DMS79 treated with DMSO at 0.1 percent for 48 hours (cell line): Measurements from ENCODE around the gene KMT5B.
A peak's percentile ranks its signal among the peaks of the same experiment; 100 is the strongest.

Experiments
- DNase-seq: peaks from one replicate; lab custom pipeline; 2025; lab: John Stamatoyannopoulos, UW

The KMT5B gene

DNA sequence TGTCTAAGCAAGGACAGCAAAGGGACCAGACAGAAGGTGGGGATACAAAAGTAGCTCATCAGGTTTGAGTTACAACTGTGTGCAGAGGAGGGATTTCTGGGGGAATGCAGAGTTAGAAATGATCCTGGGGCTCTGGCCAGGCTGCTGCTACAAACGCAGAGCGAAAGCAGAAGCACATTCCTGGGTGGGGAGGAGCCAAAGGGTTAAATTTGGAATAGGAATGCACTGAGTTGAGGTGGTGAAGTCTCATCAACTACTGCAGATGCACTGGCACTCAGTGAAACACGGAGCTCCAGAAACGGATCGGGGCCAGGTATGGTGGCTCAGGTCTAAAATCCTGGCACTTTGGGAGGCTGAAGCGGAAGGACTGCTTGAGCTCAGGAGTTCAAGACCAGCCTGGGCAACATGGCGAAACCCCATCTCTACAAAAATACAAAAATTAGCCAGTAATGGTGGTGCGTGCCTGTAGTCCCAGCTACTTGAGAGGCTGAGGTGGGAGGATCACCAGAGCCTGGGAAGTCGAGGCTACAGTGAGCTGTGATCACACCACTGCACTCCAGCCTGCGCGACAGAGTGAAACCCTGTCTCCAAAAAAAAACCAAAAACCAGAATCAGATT lies 95.1 kb downstream of the KMT5B start:
- DNase-seq, result no peak

DNA sequence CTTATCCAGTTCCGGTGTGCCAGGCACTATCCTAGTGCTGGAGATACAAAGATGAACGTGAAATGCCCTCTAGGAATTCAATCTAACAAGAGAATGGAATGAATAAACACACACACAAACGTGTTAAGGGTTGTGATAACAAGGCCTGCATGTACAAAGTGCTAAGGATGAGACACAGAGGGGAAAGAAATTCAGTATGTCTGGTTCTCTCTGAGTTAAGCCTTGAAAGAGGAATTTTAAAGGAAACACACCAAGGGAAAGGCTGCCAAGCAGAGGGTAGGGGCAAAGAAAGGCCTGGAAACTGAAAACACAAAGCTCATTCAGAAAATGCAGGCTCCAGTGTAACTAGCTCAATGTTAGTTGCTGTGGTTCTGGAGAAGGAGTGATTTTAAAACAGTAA lies 96.1 kb downstream of the KMT5B start:
- DNase-seq, result no peak

DNA sequence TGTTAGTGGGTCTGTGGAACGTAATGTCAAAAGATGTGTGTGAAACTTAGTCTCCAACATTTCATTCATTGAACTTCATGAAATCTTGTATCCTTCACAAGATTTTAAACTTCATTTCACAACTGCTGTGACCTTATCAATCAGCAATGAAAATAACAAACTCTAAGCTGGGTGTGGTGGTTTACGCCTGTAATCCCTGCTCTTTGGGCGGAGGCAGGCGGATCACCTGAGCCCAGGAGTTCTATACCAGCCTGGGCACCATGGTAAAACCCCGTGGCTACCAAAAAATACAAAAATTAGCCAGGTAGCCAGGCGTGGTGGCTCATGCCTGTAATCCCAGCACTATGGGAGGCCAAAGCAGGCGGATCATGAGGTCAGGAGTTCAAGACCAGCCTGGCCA lies 97.0 kb downstream of the KMT5B start:
- no peak for DNase-seq

DNA sequence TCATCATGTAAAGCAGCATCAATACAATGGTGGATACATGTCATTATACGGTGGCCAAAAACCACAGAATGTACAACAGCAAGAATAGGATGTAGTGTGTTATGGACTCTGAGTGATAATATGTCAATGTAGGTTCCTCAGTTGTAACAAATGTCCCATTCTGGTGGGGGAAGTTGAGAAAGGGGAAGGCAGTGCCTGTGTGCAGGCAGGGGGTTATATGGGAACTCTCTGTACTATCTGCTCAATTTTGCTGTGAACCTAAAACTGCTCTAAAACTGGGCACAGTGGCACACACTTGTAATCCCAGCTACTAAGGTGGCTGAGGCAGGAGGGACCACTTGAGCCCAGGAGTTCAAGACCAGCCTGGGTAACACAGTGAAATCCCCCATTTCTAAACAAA lies 97.8 kb downstream of the KMT5B start:
- no peak for DNase-seq

DNA sequence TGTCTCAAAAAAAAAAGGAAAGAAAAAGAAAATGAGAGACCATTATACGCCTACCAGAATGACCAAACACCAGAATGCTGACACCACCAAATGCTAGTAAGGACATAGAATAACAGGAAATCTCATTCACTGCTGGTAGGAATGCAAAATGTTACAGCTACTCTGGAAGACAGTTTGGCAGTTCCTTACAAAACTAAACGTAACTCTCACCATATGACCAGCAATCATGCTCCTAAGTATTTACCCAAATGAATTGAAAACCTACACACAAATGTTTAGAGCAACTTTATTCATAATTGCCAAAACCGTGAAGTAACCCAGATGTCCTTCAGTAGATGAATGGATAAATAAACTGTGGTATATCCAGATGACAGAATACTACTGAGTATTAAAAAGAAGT lies 99.1 kb downstream of the KMT5B start:
- DNase-seq, result no peak

DNA sequence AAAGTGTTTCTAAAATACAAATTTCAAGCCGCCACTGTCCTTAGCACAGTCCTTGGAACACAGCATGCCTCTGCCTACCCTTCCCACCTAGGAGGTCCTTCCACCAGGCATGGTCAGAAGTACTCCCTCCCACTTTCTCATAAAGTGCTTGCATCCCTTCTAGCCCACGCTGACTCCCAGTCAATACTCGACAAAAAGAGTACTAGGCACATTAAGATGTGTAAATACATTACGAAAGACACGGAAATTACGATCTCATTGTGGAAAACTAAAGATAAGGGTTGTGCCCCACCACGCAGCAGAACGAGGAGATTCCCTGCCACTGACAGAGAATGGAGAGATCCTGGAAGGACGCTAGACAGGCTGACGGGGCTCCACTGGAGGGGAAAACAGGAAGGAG lies 105.4 kb downstream of the KMT5B start:
- DNase-seq, result no peak

DNA sequence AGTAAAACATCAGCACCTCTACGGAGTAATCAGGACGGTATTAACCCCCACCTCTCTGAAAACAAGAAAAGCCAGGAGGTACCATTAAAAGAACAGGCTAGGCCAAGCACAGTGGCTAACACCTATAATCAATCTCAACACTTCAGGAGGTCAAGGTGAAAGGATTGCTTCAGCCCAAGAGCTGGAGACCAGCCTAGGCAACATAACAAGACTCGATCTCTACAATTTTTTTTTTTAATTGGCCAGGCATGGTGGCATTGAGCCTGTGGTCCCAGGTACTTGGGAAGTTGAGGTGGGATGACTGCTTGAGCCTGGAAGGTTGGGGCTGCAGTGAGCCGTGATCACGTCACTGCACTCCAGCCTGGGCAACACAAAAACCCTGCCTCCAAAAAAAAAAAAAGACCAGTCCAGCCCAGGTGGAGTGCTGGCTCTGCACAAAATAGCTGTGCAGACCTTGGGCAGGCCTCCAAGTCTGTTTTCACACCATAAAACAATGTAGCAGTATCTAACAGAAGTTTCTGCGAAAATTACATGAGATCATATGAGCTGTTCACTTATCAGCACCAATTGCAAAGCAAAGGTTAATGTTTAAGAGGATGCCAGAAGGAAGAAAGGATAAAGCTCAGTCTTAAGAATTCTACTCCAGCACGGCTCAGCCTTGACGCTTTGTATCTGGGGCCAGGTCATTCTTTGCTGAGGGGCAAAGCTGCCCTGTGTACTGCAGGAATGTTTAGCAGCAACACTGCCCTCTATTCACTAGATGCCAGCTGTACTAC lies 106.7 kb downstream of the KMT5B start:
- peak; percentile 59 for DNase-seq
